Measurements from ENCODE around the gene ANO9.

ANO9 gene

DNA sequence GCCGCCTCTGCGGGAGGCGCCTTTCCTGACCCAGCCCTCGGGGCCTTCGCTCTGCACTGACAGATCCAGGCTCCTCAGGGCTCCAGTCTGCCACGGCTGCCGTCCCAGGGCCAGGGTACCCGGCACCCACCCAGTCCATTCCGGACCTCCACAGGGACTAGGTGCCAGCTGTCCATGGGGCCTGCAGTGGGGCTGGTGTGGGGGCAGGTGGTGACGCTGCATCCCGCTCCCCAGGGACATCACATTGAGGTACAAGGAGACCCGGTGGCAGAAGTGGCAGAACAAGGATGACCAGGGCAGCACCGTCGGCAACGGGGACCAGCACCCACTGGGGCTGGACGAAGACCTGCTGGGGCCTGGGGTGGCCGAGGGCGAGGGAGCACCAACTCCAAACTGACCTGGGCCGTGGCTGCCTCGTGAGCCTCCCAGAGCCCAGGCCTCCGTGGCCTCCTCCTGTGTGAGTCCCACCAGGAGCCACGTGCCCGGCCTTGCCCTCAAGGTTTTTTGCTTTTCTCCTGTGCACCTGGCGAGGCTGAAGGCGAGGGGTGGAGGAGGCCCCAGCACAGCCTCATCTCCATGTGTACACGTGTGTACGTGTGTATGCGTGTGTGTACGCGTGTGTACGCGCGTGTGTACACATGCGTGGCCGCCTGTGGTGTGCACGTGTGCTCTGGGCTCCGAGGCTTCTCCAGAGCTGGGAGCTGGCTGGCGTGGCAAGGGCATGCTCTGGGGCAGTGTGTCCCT is 48.5 kb upstream of the ANO9 start:
- Histone ChIP-seq H3K79me2 (ENCODE audit: low read length) (no peaks in the 10 kb centered on the region), H3K27ac (ENCODE audit: low read length) (no peak overlapping the region), H3K9me3 (replicated peaks; ENCODE audit: insufficient read depth, low read length) (no peaks in the 10 kb centered on the region), H3K9ac (ENCODE audit: low read length) (no peak overlapping the region), H3K9me2 (replicated peaks; ENCODE audit: insufficient read depth, low read length) (no peaks in the 10 kb centered on the region), H2AFZ (ENCODE audit: low read length) (no peak overlapping the region), H3K4me2 (ENCODE audit: low read depth, low read length) (no peak overlapping the region), H3K4me3 (ENCODE audit: low read length) (no peak overlapping the region), H3F3A (ENCODE audit: insufficient read depth, low read length) (no peaks in the 10 kb centered on the region), H3K36me3 (replicated peaks; ENCODE audit: insufficient read depth, low read length) (no peaks in the 10 kb centered on the region), H3K4me1 (ENCODE audit: low read length) (no peaks in the 10 kb centered on the region), H3K27me3 (replicated peaks; ENCODE audit: insufficient read depth, low read length) (no peaks in the 10 kb centered on the region), H4K20me1 (ENCODE audit: insufficient read depth, low read length) (no peaks in the 10 kb centered on the region)
- no peak for DNase-seq
- TF ChIP-seq, protein P1, sequence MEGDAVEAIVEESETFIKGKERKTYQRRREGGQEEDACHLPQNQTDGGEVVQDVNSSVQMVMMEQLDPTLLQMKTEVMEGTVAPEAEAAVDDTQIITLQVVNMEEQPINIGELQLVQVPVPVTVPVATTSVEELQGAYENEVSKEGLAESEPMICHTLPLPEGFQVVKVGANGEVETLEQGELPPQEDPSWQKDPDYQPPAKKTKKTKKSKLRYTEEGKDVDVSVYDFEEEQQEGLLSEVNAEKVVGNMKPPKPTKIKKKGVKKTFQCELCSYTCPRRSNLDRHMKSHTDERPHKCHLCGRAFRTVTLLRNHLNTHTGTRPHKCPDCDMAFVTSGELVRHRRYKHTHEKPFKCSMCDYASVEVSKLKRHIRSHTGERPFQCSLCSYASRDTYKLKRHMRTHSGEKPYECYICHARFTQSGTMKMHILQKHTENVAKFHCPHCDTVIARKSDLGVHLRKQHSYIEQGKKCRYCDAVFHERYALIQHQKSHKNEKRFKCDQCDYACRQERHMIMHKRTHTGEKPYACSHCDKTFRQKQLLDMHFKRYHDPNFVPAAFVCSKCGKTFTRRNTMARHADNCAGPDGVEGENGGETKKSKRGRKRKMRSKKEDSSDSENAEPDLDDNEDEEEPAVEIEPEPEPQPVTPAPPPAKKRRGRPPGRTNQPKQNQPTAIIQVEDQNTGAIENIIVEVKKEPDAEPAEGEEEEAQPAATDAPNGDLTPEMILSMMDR (IDR thresholded peaks at IDR 0.05; ENCODE audit: low read length): no peak
- TF ChIP-seq EZH2phosphoT487 (IDR thresholded peaks at IDR 0.05; ENCODE audit: low read length): no peak
- TF ChIP-seq EZH2 (optimal IDR thresholded peaks at IDR 0.05; ENCODE audit: low read depth, low read length): no peak

DNA sequence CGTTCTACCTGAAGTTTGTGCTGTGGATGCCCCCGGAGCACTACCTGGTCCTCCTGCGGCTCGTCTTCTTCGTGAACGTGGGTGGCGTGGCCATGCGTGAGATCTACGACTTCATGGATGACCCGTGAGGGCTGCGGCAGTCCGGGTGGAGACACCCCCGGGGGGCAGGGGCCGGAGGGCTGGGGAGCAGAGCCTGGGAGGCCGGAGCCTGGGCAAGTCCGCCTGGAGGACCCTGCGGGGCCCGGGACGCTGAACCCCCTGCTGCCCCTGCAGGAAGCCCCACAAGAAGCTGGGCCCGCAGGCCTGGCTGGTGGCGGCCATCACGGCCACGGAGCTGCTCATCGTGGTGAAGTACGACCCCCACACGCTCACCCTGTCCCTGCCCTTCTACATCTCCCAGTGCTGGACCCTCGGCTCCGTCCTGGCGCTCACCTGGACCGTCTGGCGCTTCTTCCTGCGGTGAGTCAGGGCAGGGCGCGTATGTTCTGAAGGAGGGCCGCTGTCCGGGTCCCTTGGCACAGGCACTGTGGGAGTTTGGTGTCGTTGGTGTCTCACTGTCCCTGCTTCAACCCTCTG is 47.9 kb upstream of the ANO9 start:
- Histone ChIP-seq H4K20me1 (ENCODE audit: insufficient read depth, low read length) (no peaks in the 10 kb centered on the region), H3K27ac (ENCODE audit: low read length) (no peak overlapping the region), H3K9ac (ENCODE audit: low read length) (no peak overlapping the region), H3K9me2 (replicated peaks; ENCODE audit: insufficient read depth, low read length) (no peaks in the 10 kb centered on the region), H2AFZ (ENCODE audit: low read length) (no peak overlapping the region), H3K9me3 (replicated peaks; ENCODE audit: insufficient read depth, low read length) (no peaks in the 10 kb centered on the region), H3K4me3 (ENCODE audit: low read length) (no peak overlapping the region), H3F3A (ENCODE audit: insufficient read depth, low read length) (no peaks in the 10 kb centered on the region), H3K36me3 (replicated peaks; ENCODE audit: insufficient read depth, low read length) (no peaks in the 10 kb centered on the region), H3K4me1 (ENCODE audit: low read length) (no peaks in the 10 kb centered on the region), H3K79me2 (ENCODE audit: low read length) (no peaks in the 10 kb centered on the region), H3K4me2 (ENCODE audit: low read depth, low read length) (no peak overlapping the region), H3K27me3 (replicated peaks; ENCODE audit: insufficient read depth, low read length) (no peaks in the 10 kb centered on the region)
- no peak for DNase-seq
- TF ChIP-seq EZH2phosphoT487 (IDR thresholded peaks at IDR 0.05; ENCODE audit: low read length) (no peak), EZH2 (optimal IDR thresholded peaks at IDR 0.05; ENCODE audit: low read depth, low read length) (no peak)
- TF ChIP-seq, protein P1 (IDR thresholded peaks at IDR 0.05; ENCODE audit: low read length): no peak

DNA sequence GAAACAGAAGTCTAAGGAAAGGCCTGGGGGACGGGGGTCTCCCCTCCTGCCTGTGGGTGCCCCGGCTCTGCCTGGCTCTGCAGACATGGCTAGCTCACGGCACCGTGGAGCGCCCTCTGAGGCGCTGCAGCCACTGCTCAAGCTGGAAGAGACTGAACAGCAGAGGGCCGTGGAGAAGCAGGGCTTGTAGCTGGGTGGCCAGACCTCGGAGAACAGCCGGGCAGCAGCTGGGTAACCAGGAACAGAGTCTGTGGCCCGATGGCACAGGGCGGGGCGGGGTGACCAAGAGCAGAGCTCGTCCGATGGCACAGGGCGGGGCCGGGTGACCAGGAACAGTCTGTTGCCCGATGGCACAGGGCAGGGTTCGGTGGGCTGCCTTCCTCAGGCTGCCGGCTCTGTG is 47.2 kb upstream of the ANO9 start:
- no peak overlapping the region for H3K4me2 ChIP-seq (ENCODE audit: low read depth, low read length)
- H3K9ac ChIP-seq (ENCODE audit: low read length): no peak overlapping the region
- TF ChIP-seq EZH2phosphoT487 (IDR thresholded peaks at IDR 0.05; ENCODE audit: low read length) (no peak), EZH2 (optimal IDR thresholded peaks at IDR 0.05; ENCODE audit: low read depth, low read length) (no peak)
- H3K27me3 ChIP-seq (replicated peaks; ENCODE audit: insufficient read depth, low read length): no peaks in the 10 kb centered on the region
- DNase-seq: no peak
- no peaks in the 10 kb centered on the region for H3K9me3 ChIP-seq (replicated peaks; ENCODE audit: insufficient read depth, low read length)
- H3K9me2 ChIP-seq (replicated peaks; ENCODE audit: insufficient read depth, low read length): no peaks in the 10 kb centered on the region
- no peaks in the 10 kb centered on the region for H3K36me3 ChIP-seq (replicated peaks; ENCODE audit: insufficient read depth, low read length)
- no peaks in the 10 kb centered on the region for H3F3A ChIP-seq (ENCODE audit: insufficient read depth, low read length)
- H3K79me2 ChIP-seq (ENCODE audit: low read length): no peaks in the 10 kb centered on the region
- H3K27ac ChIP-seq (ENCODE audit: low read length): no peak overlapping the region
- no peaks in the 10 kb centered on the region for H3K4me1 ChIP-seq (ENCODE audit: low read length)
- H4K20me1 ChIP-seq (ENCODE audit: insufficient read depth, low read length): no peaks in the 10 kb centered on the region
- H3K4me3 ChIP-seq (ENCODE audit: low read length): no peak overlapping the region
- no peak overlapping the region for H2AFZ ChIP-seq (ENCODE audit: low read length)

DNA sequence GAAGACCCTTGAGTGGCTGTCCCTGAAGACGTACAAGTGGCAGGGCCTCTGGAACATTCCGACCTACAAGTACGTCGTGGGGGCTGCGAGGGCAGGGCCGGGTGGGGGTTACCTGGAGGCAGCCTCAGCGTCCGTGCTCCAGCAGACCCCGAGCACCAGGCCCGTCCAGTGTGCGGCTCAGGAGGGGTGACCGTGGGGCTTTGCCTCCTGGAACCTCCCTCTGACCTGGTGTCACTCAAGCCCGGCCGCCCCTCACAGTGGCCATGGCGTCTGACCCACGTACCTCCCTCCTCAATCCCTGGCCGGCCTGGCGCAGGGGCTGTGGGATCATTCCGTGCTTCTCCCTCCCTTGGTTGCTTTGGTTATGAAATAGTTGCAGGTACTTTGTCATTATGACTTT is 46.8 kb upstream of the ANO9 start:
- H3K79me2 ChIP-seq (ENCODE audit: low read length): no peaks in the 10 kb centered on the region
- no peaks in the 10 kb centered on the region for H3K27me3 ChIP-seq (replicated peaks; ENCODE audit: insufficient read depth, low read length)
- H3K9me2 ChIP-seq (replicated peaks; ENCODE audit: insufficient read depth, low read length): no peaks in the 10 kb centered on the region
- no peaks in the 10 kb centered on the region for H3F3A ChIP-seq (ENCODE audit: insufficient read depth, low read length)
- no peak overlapping the region for H2AFZ ChIP-seq (ENCODE audit: low read length)
- H3K4me1 ChIP-seq (ENCODE audit: low read length): no peaks in the 10 kb centered on the region
- no peak overlapping the region for H3K9ac ChIP-seq (ENCODE audit: low read length)
- TF ChIP-seq, protein P1 (IDR thresholded peaks at IDR 0.05; ENCODE audit: low read length): no peak
- TF ChIP-seq EZH2 (optimal IDR thresholded peaks at IDR 0.05; ENCODE audit: low read depth, low read length): no peak
- no peak for TF ChIP-seq EZH2phosphoT487 (IDR thresholded peaks at IDR 0.05; ENCODE audit: low read length)
- H3K4me2 ChIP-seq (ENCODE audit: low read depth, low read length): no peak overlapping the region
- DNase-seq: no peak
- no peak overlapping the region for H3K4me3 ChIP-seq (ENCODE audit: low read length)
- no peaks in the 10 kb centered on the region for H3K36me3 ChIP-seq (replicated peaks; ENCODE audit: insufficient read depth, low read length)
- no peak overlapping the region for H3K27ac ChIP-seq (ENCODE audit: low read length)
- no peaks in the 10 kb centered on the region for H3K9me3 ChIP-seq (replicated peaks; ENCODE audit: insufficient read depth, low read length)
- no peaks in the 10 kb centered on the region for H4K20me1 ChIP-seq (ENCODE audit: insufficient read depth, low read length)
